Measurements from ENCODE around the gene GRIK1. TPM values are rescaled to one million over a fixed set of nuclear protein-coding genes. Genes with fewer than 3 reads are reported as not detected.

The GRIK1 gene
- total RNA-seq, 1 donor from 2014 or later, result 3.2 TPM

GRCh38 chr21:29825936-29826335 lies 113.9 kb downstream of the GRIK1 start:
- H3K9me3 ChIP-seq, result no peaks in the 10 kb centered on the region
- intact Hi-C loops (cut with DNase I), result no loop called here
- DNase-seq (ENCODE audit: extremely low spot score in 2 of 2), result no peak
- H3K4me3 ChIP-seq, result no peak overlapping the region
- H3K4me1 ChIP-seq, result no peaks in the 10 kb centered on the region
- no peaks in the 10 kb centered on the region for H3K36me3 ChIP-seq
- H3K27ac ChIP-seq, result no peak overlapping the region
- no peaks in the 10 kb centered on the region for H3K27me3 ChIP-seq
- no peak for TF ChIP-seq CTCF (IDR thresholded peaks at IDR 0.05)
- TF ChIP-seq POLR2AphosphoS5 (IDR thresholded peaks at IDR 0.05; ENCODE audit: insufficient read depth in 1 of 2, low read depth in 1 of 2), result no peak
- TF ChIP-seq POLR2A (IDR thresholded peaks at IDR 0.05), result no peak

GRCh38 chr21:29825345-29825744 lies 114.5 kb downstream of the GRIK1 start:
- Histone ChIP-seq H3K9me3 (no peaks in the 10 kb centered on the region), H3K4me1 (no peaks in the 10 kb centered on the region), H3K27me3 (no peaks in the 10 kb centered on the region), H3K27ac (no peak overlapping the region), H3K4me3 (no peak overlapping the region), H3K36me3 (no peaks in the 10 kb centered on the region)
- TF ChIP-seq CTCF (IDR thresholded peaks at IDR 0.05), result no peak
- TF ChIP-seq POLR2AphosphoS5 (IDR thresholded peaks at IDR 0.05; ENCODE audit: insufficient read depth in 1 of 2, low read depth in 1 of 2), result no peak
- TF ChIP-seq POLR2A (IDR thresholded peaks at IDR 0.05), result no peak
- DNase-seq (ENCODE audit: extremely low spot score in 2 of 2), result no peak
- intact Hi-C loops (cut with DNase I), result no loop called here

- H3K27me3 ChIP-seq, result no peaks in the 10 kb centered on the region
- TF ChIP-seq POLR2AphosphoS5 (IDR thresholded peaks at IDR 0.05; ENCODE audit: insufficient read depth in 1 of 2, low read depth in 1 of 2) (no peak), POLR2A (IDR thresholded peaks at IDR 0.05) (no peak), CTCF (IDR thresholded peaks at IDR 0.05) (no peak)
Observed at GRCh38 chr21:29822064-29822463, 117.7 kb downstream of the GRIK1 start.

GRCh38 chr21:29821230-29821629 lies 118.6 kb downstream of the GRIK1 start:
- H3K9me3 ChIP-seq, result no peaks in the 10 kb centered on the region
- no peaks in the 10 kb centered on the region for H3K4me1 ChIP-seq
- intact Hi-C loops (cut with DNase I), result no loop called here
- no peak for DNase-seq (ENCODE audit: extremely low spot score in 2 of 2)
- no peaks in the 10 kb centered on the region for H3K27me3 ChIP-seq
- TF ChIP-seq POLR2A (IDR thresholded peaks at IDR 0.05) (no peak), CTCF (IDR thresholded peaks at IDR 0.05) (no peak), POLR2AphosphoS5 (IDR thresholded peaks at IDR 0.05; ENCODE audit: insufficient read depth in 1 of 2, low read depth in 1 of 2) (no peak)
- H3K27ac ChIP-seq, result no peak overlapping the region
- no peaks in the 10 kb centered on the region for H3K36me3 ChIP-seq
- no peak overlapping the region for H3K4me3 ChIP-seq

More at GRCh38 chr21:29822064-29822463, 117.7 kb downstream of the GRIK1 start:
- Histone ChIP-seq H3K9me3 (no peaks in the 10 kb centered on the region), H3K27ac (no peak overlapping the region), H3K4me1 (no peaks in the 10 kb centered on the region), H3K4me3 (no peak overlapping the region), H3K36me3 (no peaks in the 10 kb centered on the region)
- intact Hi-C loops (cut with DNase I), result no loop called here
- no peak for DNase-seq (ENCODE audit: extremely low spot score in 2 of 2)

- intact Hi-C loops (cut with DNase I), result no loop called here
- H3K36me3 ChIP-seq, result no peaks in the 10 kb centered on the region
Observed at GRCh38 chr21:29819675-29820326, 120.0 kb downstream of the GRIK1 start.

More at GRCh38 chr21:29819675-29820326, 120.0 kb downstream of the GRIK1 start:
- no peak overlapping the region for H3K4me3 ChIP-seq
- no peaks in the 10 kb centered on the region for H3K27me3 ChIP-seq
- no peak overlapping the region for H3K27ac ChIP-seq
- no peaks in the 10 kb centered on the region for H3K9me3 ChIP-seq
- no peaks in the 10 kb centered on the region for H3K4me1 ChIP-seq
- TF ChIP-seq CTCF (IDR thresholded peaks at IDR 0.05) (no peak), POLR2A (IDR thresholded peaks at IDR 0.05) (no peak), POLR2AphosphoS5 (IDR thresholded peaks at IDR 0.05; ENCODE audit: insufficient read depth in 1 of 2, low read depth in 1 of 2) (no peak)
- no peak for DNase-seq (ENCODE audit: extremely low spot score in 2 of 2)

All from vagina (tissue), 2 donors.